Endothelial cell of umbilical vein (primary cell): ENCODE measurements around the gene ACTR1A. TPM values are rescaled to one million over a fixed set of nuclear protein-coding genes. Genes with fewer than 3 reads are reported as not detected.

Experiments
- BruUV-seq: library from RNA; stranded (reverse); fragments of 400-500 nt; replicated peaks from 2 replicates; lab custom pipeline; 2021; lab: Mats Ljungman, UMichigan
- CTCF ChIA-PET: fragments of 300-600, 350-600 bp; sonication (Branson Sonifier 250); formaldehyde crosslinking; loops from one replicate; lab custom pipeline; 2021; ENCODE audit warnings: antibody characterized with exemption, inconsistent platforms; lab: Charles Lee
- POLR2A ChIA-PET: fragments of 300-600, 350-600 bp; sonication (Branson Sonifier 250); formaldehyde crosslinking; loops from one replicate; lab custom pipeline; 2021; ENCODE audit warnings: antibody characterized with exemption, inconsistent platforms; lab: Charles Lee
- DNase-seq: peaks from one replicate; pipeline ENCODE4 v3.0.0-alpha.2; 2011; ENCODE audit warnings: low read depth, low spot score
- FAIRE-seq: peaks from 2 replicates; lab custom pipeline; 2011; peaks lifted over from hg19 to GRCh38; lab: Jason Lieb, UNC
- H2AFZ ChIP-seq: 2 replicates; pipeline ENCODE4 v1.6.0; 2012; ENCODE audit warnings: low read depth, low read length, control low read depth, inconsistent platforms
- H3K27ac ChIP-seq: 2 replicates; pipeline ENCODE4 v1.5.1; 2011; ENCODE audit warnings: low read depth, mild to moderate bottlenecking, control low read depth, low read length, moderate library complexity; ENCODE audit not compliant: insufficient read depth
- H3K27me3 ChIP-seq, 2 experiments: 2 replicates each; pipeline versions ENCODE4 v1.6.0 to v1.6.1; 2011; ENCODE audit warnings: low read length in 2 of 2, mixed read lengths in 1 of 2; ENCODE audit not compliant: control insufficient read depth in 2 of 2, insufficient read depth in 2 of 2
- H3K36me3 ChIP-seq, 2 experiments: 2 replicates in 1 of 2; 3 replicates in 1 of 2; pipeline ENCODE4 v1.5.1; 2011; ENCODE audit warnings: low read length in 2 of 2, mild to moderate bottlenecking in 1 of 2, moderate library complexity in 1 of 2; ENCODE audit not compliant: control insufficient read depth in 2 of 2, insufficient read depth in 2 of 2; ENCODE audit errors: extremely low read depth in 1 of 2
- H3K4me1 ChIP-seq: 3 replicates; pipeline ENCODE4 v1.5.1; 2011; ENCODE audit warnings: mild to moderate bottlenecking, low read length; ENCODE audit not compliant: control insufficient read depth, insufficient read depth; ENCODE audit errors: extremely low read depth
- H3K4me2 ChIP-seq: 2 replicates; pipeline ENCODE4 v1.6.1; 2011; ENCODE audit warnings: low read length, control low read depth, mixed read lengths; ENCODE audit not compliant: insufficient read depth
- H3K4me3 ChIP-seq, 3 experiments: fragments of 200-600 bp in 1 of 3; sonication (generic), shearing (Covaris generic) in 1 of 3; replicated peaks in 1 of 3; 2 replicates each; pipeline ENCODE4 v1.5.1; 2011 to 2016; ENCODE audit warnings: control low read depth in 3 of 3, low read length in 3 of 3, mild to moderate bottlenecking in 2 of 3, inconsistent platforms in 1 of 3, low read depth in 1 of 3, moderate library complexity in 1 of 3; ENCODE audit not compliant: insufficient read depth in 1 of 3
- H3K79me2 ChIP-seq: 2 replicates; pipeline ENCODE4 v1.6.0; 2012; ENCODE audit warnings: low read length, inconsistent platforms; ENCODE audit not compliant: control insufficient read depth, insufficient read depth
- H3K9ac ChIP-seq: replicated peaks from 2 replicates; pipeline ENCODE3; 2011; ENCODE audit warnings: low read length, control low read depth; ENCODE audit not compliant: insufficient read depth; ENCODE audit errors: extremely low read depth
- H3K9me1 ChIP-seq: replicated peaks from 3 replicates; pipeline ENCODE4 v1.6.0; 2011; ENCODE audit warnings: mild to moderate bottlenecking, low read length; ENCODE audit not compliant: control insufficient read depth, insufficient read depth; ENCODE audit errors: extremely low read depth
- H3K9me3 ChIP-seq: replicated peaks from 2 replicates; pipeline ENCODE4 v1.5.1; 2012; ENCODE audit warnings: low read length, inconsistent platforms; ENCODE audit not compliant: control insufficient read depth, insufficient read depth
- H4K20me1 ChIP-seq: replicated peaks from 2 replicates; pipeline ENCODE3; 2011; ENCODE audit warnings: mild to moderate bottlenecking, low read length; ENCODE audit not compliant: control insufficient read depth, insufficient read depth; ENCODE audit errors: extremely low read depth
- CTCF ChIP-seq, 2 donors: IDR thresholded peaks; 1 replicate in 1 of 2; 2 replicates in 1 of 2; pipeline ENCODE4 v1.5.1; 2011; ENCODE audit warnings: low read length in 2 of 2, mild to moderate bottlenecking in 2 of 2, moderate library complexity in 2 of 2, control low read depth in 1 of 2, inconsistent platforms in 1 of 2, low read depth in 1 of 2; ENCODE audit not compliant: insufficient read depth in 1 of 2; ENCODE audit errors: extremely low read depth in 1 of 2
- EZH2 ChIP-seq: IDR thresholded peaks from 2 replicates; pipeline ENCODE4 v1.6.1; 2012; ENCODE audit warnings: borderline replicate concordance, low read depth, mild to moderate bottlenecking, moderate library complexity, low read length, inconsistent platforms; ENCODE audit not compliant: severe bottlenecking
- GATA2 ChIP-seq: IDR thresholded peaks from 2 replicates; pipeline ENCODE4 v1.7.0; 2011; ENCODE audit warnings: low read depth, mild to moderate bottlenecking, moderate library complexity, mixed read lengths, low read length; ENCODE audit not compliant: insufficient read length, insufficient read depth
- POLR2AphosphoS5 ChIP-seq: IDR thresholded peaks from 2 replicates; pipeline ENCODE4 v1.6.1; 2012; ENCODE audit warnings: low read depth, mild to moderate bottlenecking, control low read depth, low read length, moderate library complexity; ENCODE audit not compliant: insufficient read depth
- dilution Hi-C: fragments of 300-500 bp; cut with MboI; formaldehyde crosslinking; loops from one replicate; pipeline ENCODE4 v1.15.0; 2019; ENCODE audit warnings: low sequenced_read_pairs; ENCODE audit not compliant: extremely low pct_ligation_motif_present
- intact Hi-C: fragments of 100-400 bp; cut with micrococcal nuclease; formaldehyde crosslinking; loops from one replicate; pipeline ENCODE4 v1.10.0; 2022
- polyA plus RNA-seq, 4 experiments: library from polyadenylated mRNA; depleted of rRNA in 3 of 4; stranded (reverse) in 3 of 4; unstranded in 1 of 4; fragments of >200 nt; gene quantifications; 2 replicates each; pipeline versions ENCODE4 v1.2.1 to v1.2.3, GENCODE V29; 2011 to 2012; ENCODE audit warnings: missing spikeins in 1 of 4
- total RNA-seq: library from RNA; stranded (reverse); gene quantifications from 2 replicates; pipeline ENCODE4 v1.2.3, GENCODE V29; 2021

Gene ACTR1A
- total and polyA plus RNA-seq, 2 donors (not counting 3 experiments of a cell fraction or from before 2014, with no cell fraction given) = 155 to 164 TPM

DNA sequence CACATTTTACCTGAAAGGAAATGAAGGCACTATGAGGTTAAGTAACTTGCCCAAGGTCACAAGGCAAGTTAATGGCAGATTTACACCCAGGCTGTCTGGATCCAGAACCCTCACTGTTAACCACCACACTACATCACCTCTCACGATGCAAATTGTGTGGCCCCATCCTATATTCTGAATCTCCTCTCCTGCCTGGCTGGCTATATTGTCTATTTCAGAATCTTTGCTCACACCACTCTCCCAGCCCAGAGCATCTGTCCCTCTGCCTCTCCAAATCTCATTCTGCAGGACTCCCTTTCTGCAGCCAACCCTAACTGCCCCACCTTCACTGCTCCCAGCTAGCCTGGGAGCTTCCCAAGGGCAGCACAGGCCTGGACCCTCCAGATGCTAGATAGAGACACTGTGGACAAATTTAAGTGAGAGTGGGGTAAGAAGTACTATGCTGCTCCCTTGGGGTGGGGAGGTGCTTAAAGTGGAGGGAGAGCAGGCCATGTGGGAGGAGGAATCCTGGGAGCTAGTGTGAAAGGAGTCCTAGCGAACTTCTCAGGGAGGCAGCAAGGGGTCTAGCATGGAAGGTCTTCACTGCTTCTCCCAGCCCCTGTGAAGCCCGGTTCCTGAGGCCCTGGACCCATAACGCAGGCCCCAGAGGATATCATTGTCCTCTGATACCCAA is 70.9 kb downstream of the ACTR1A start:
- H3K36me3 ChIP-seq = no peaks in the 10 kb centered on the region
- peak overlapping the region; percentile 53 to 87 (median 66) for H3K4me3 ChIP-seq
- ChIA-PET POLR2A (interaction anchor here (0.8 to 1.1 kb wide), 2 partner anchors 11 to 44 kb away, joined by 5 to 6 read pairs; partner anchors contain the start of gene FBXL15), CTCF (interaction anchor here (0.7 to 2.4 kb wide), 9 partner anchors 10 to 262 kb away, joined by 3 to 25 read pairs (median 5); partner anchors contain the start of genes ACTR1A and FBXL15)
- BruUV-seq = no TSS peak
- DNase-seq (no peak), FAIRE-seq (peak; percentile 46)
- no peaks in the 10 kb centered on the region for H3K9me3 ChIP-seq
- H3K9ac ChIP-seq = peak overlapping the region; percentile 78
- peak overlapping the region; percentile 78 for H3K4me2 ChIP-seq
- peak overlapping the region; percentile 47 for H2AFZ ChIP-seq
- peaks cover 11 to 22% of the 10 kb centered on the region in 2 experiments for H3K27me3 ChIP-seq
- peaks cover 7% of the 10 kb centered on the region for H3K4me1 ChIP-seq
- intact Hi-C loops (loop anchor here (1.0 kb wide), 1 partner anchor 9 kb away; no protein-coding TSS in a partner anchor), dilution Hi-C loops (no loop called here)
- H3K9me1 ChIP-seq = no peaks in the 10 kb centered on the region
- peak overlapping the region; percentile 17 for H3K27ac ChIP-seq
- TF ChIP-seq POLR2AphosphoS5 = no peak
- no peak for TF ChIP-seq CTCF (IDR thresholded peaks at IDR 0.05; ENCODE audit: extremely low read depth in 1 of 2, insufficient read depth in 1 of 2, low read depth in 1 of 2, low read length in 2 of 2)
- no peak for TF ChIP-seq EZH2
- TF ChIP-seq GATA2 = no peak
- H4K20me1 ChIP-seq = no peaks in the 10 kb centered on the region
- peaks cover 9% of the 10 kb centered on the region for H3K79me2 ChIP-seq
